Activated gamma-delta T cell (primary cell): Measurements from ENCODE around the gene HDAC5.
"Not testable (repeated sequence)": the region's sequence is repeated elsewhere in the genome, so short reads cannot be mapped to it uniquely, and the experiment has no call there.

Source experiments
- DNase-seq: peaks from one replicate; lab custom pipeline; 2025; lab: John Stamatoyannopoulos, UW

The HDAC5 gene

GRCh38 chr17:44111777-44112176, 11.7 kb downstream of the HDAC5 start:
- no peak for DNase-seq

- no peak for DNase-seq
Observed at GRCh38 chr17:44110823-44111633, 12.4 kb downstream of the HDAC5 start.

- no peak for DNase-seq
Observed at GRCh38 chr17:44110011-44110686, 13.3 kb downstream of the HDAC5 start.

- DNase-seq: no peak
Observed at GRCh38 chr17:44109312-44109630, 14.2 kb downstream of the HDAC5 start.

- no peak for DNase-seq
Observed at GRCh38 chr17:44108440-44109311, 14.8 kb downstream of the HDAC5 start.

- DNase-seq: no peak
Observed at GRCh38 chr17:44106801-44107200, 16.6 kb downstream of the HDAC5 start.

GRCh38 chr17:44105941-44106340, 17.5 kb downstream of the HDAC5 start:
- DNase-seq: no peak

GRCh38 chr17:44105483-44105882, 18.0 kb downstream of the HDAC5 start:
- no peak for DNase-seq

- DNase-seq: no peak
Observed at GRCh38 chr17:44102849-44103622, 20.4 kb downstream of the HDAC5 start.

- not testable (repeated sequence) for DNase-seq
Observed at GRCh38 chr17:44101858-44102257, 21.6 kb downstream of the HDAC5 start.

GRCh38 chr17:44097110-44097958, 26.1 kb downstream of the HDAC5 start:
- DNase-seq: no peak

GRCh38 chr17:44095647-44096496, 27.6 kb downstream of the HDAC5 start:
- no peak for DNase-seq

- no peak for DNase-seq
Observed at GRCh38 chr17:44095388-44095646, 28.1 kb downstream of the HDAC5 start.

GRCh38 chr17:44094701-44095387, 28.6 kb downstream of the HDAC5 start:
- DNase-seq: no peak

GRCh38 chr17:44093231-44093900, 30.1 kb downstream of the HDAC5 start:
- DNase-seq: no peak

GRCh38 chr17:44092051-44092450, 31.4 kb downstream of the HDAC5 start:
- no peak for DNase-seq

- DNase-seq: no peak
Observed at GRCh38 chr17:44091200-44091997, 32.0 kb downstream of the HDAC5 start.

- DNase-seq: no peak
Observed at GRCh38 chr17:44088254-44088653, 35.2 kb downstream of the HDAC5 start.
